Suppressor macrophage treated with lipopolysaccharide for 1 hour (primary cell): Measurements from ENCODE around the gene CA5A.
"Not testable (repeated sequence)": the region's sequence is repeated elsewhere in the genome, so short reads cannot be mapped to it uniquely, and the experiment has no call there.

ENCODE experiments used
- DNase-seq, 3 donors: peaks; one replicate each; pipeline ENCODE4 v3.0.0-alpha.2; 2020 to 2022

Gene CA5A

GRCh38 chr16:87936375-87937230 is at the start of gene CA5A:
Gene CA5A, minus strand, starts transcription at chr16:87936529. Its CDS starts 79 bp downstream, at chr16:87936450.
- no peak for DNase-seq

DNA sequence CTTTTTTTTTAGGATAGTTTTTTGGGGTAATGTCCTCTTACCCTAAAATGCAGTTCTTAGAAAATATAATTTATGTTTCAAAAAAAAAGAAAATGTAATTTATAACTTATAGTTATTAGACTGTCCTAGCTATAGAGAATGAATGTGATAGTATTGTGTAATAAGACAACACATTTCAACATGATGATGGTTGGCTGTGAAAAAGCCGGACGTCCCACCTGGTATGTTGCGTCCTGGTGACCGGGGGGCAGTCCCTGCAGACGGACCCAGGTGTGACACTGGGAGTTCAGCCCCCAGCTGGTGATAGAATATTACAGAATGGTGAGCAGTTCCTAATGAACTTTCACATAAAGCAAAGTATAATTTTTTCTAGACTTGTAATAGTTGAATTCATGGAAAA is 49.2 kb upstream of the CA5A start:
- not testable (repeated sequence) for DNase-seq

GRCh38 chr16:87984632-87985267 is 48.4 kb upstream of the CA5A start:
- peak in 1 of 3 donors; percentile 13 for DNase-seq

DNA sequence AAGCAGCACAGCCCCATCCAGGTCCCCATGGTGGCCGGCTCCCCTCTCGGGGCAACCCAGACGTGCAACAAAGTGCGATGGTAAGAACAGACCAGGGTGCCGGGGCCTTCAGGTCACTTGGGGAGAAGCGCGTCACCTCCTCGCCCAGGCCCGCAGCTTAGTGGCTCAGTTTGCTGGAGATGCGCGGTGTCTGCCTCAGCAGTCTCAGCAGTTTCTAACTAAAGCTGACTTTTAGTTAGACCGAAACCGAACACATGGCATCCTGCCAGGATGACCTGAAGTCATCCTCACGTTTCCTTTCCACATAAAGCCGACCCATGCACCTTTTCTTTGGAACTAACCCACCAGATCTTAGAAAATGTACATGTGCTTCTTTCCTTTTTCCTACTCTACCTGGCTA is 47.9 kb upstream of the CA5A start:
- DNase-seq: not testable (repeated sequence)

- DNase-seq: peak; percentile 81 to 93 (median 85)
Observed at GRCh38 chr16:87983737-87984097, 47.4 kb upstream of the CA5A start.

DNA sequence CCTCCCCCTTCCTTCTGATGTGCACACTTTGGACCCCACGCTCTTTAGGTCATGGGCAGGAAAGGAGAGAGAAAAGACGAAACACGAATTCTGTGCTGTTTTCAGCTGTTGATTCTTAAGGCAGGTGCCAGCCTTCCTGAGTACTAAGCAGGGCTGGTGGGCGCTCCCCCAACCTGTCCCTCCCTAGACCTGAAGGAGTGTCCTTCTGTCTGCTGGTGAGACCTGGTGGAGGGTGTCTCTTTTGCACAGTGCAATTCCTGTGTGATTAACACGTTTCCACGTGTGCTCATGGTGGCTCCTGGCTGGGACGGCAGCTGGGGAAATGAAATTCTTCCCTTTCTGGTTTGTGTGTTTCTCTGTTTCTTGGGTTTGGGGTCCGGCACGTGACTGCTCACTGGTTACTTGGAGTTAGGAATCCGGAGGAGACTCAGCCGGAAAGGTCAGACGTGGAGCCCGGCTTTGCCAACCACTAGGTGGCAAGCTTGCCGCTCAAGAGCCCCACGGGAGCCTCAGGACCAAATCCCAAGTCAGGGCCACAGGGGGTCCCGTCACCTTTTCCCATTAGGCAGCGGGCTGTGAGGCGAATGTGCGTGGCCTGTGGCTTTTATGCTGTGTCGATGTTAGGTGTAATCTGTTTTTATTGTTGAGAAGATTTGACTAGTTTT is 46.9 kb upstream of the CA5A start:
- DNase-seq: not testable (repeated sequence)

DNA sequence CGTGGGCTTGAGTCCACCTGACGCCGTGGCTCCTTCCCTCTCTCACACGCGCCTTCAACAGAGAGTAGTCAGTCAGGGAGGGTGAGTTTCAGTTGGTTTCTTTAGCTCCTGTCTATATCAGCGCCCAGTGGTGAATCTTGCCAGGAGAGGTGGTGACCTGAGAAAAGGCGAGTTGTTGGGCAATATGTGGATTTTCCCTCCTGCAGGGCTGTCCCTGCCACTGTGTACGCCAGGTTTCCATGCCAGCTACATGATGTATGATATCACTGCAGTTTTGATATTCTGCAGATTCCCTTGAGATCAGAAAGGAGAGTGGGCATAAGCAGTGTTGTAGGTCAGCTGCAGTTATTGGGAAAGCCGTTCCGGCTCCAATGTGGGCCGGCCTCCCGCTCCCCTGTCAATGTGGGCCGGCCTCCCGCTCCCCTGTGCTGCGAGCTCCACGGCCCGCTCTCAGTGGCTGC is 46.3 kb upstream of the CA5A start:
- no peak for DNase-seq

DNA sequence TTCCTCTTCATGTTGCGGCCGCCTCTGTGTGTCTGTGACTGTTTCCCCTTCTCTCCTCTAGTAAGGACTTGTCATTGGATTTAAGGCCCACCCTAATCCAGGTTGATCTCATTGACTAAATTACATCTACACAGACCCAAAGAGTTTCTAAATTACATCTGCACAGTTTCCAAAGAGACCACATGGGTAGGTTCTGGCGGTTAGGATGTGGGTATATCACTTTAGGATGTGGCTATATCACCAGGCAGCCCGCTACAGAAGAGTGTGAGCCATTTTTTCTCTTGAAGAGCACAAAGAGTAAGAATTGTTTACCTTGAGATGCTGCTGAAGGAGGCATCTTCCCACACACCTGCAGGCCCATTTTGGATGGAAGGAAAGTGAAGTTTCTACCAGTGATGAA is 45.0 kb upstream of the CA5A start:
- DNase-seq: not testable (repeated sequence)

GRCh38 chr16:87979911-87980630 is 43.7 kb upstream of the CA5A start:
- DNase-seq: not testable (repeated sequence)

DNA sequence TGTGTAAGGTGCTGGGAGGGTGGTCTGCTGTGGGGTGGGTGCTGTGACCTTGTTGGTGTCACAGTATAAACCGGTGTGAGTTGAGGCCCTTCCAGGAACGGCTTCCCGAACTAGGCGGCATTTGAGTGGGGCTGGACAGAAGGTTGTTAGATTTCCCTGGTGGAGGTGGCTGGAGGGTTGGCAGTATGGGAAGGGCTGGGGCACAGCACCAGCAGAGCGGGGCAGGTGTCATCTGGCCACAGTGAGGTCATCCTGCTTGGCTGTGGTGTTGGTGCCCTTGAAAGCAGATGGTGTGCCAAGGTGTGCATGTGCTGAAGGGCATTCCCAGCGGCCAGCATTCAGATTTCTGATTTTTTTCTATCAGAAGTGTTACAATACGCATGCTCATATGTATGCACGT is 43.0 kb upstream of the CA5A start:
- DNase-seq: no peak

DNA sequence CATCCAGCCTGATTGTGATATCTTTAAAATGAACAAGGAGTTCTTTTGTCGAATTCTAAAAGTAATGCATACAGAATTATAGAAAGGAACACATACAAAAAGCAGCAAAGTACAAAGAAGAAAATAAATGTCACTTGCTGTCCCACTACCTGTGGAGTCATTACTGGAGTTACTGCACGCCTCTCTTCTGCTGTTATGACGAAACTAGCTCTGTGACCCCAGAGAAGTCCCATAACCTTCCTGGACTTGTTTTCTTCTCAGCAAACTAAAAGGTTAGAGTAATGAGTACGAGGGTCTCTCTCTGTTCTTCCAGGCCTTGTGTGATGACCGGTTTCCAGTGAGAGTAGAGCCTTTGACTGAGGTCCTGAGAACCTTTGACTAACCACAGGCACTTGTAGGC is 41.8 kb upstream of the CA5A start:
- no peak for DNase-seq

GRCh38 chr16:87976665-87977064 is 40.3 kb upstream of the CA5A start:
- DNase-seq: peak in 1 of 3 donors; percentile 30

- peak; percentile 54 to 74 (median 57) for DNase-seq
Observed at GRCh38 chr16:87974178-87974577, 37.8 kb upstream of the CA5A start.

- no peak for DNase-seq
Observed at GRCh38 chr16:87973717-87974116, 37.4 kb upstream of the CA5A start.

GRCh38 chr16:87971933-87972332 is 35.6 kb upstream of the CA5A start:
- no peak for DNase-seq

GRCh38 chr16:87970186-87970585 is 33.9 kb upstream of the CA5A start:
- DNase-seq: no peak

- no peak for DNase-seq
Observed at GRCh38 chr16:87968541-87968940, 32.2 kb upstream of the CA5A start.

DNA sequence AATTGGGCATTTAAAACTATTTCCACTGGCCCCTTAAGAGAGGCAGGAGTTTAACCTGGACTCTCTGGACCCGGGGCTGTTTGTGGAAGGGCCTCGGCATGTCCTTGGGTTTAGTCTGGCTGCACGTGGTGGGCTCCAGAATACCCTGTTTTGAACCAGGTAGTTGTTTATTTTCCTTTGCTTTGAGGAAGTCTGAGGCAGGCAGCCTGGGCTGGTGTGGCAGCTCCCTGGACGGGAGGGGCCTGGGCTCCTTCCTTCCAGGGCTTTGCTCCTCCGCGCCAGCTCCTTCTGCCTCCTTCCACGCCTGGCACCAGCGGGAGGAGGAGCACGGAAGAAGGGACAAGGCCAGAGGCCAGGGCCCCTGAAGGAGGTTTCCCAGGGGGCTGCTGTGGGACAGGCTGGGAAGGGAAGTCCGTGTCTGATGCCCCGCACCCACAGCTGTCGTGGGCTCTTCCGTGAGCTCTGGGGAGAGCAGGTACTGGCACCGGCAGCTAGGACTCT is 30.4 kb upstream of the CA5A start:
- DNase-seq: peak in 1 of 3 donors; percentile 51

DNA sequence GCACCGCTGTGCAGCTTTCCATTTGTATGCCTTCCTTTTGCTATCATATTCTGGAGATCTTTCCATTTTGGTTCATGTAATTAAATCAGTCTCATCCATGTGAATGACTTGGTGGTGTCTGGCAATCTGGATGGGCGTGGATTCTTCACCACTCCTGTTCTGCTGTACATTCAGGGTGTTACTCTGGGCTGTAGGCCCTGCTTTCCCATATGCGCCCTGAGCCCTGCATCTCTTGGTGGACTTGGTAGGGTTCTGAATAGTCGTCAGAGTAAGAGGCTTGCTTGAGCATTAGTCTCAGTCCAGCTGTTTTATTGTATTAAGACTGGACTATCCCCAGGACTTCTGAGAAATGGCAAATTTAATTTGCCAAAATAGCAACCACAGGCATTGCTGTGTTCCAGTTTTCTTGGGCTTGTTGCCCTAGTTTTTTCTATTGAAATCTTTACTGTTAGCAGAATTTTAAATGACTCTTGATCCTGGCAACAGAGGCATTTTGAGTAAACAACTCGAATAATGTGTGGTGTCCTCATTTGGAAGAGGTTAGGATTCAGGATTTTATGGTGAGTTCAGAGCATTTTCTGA is 29.8 kb upstream of the CA5A start:
- DNase-seq: no peak

DNA sequence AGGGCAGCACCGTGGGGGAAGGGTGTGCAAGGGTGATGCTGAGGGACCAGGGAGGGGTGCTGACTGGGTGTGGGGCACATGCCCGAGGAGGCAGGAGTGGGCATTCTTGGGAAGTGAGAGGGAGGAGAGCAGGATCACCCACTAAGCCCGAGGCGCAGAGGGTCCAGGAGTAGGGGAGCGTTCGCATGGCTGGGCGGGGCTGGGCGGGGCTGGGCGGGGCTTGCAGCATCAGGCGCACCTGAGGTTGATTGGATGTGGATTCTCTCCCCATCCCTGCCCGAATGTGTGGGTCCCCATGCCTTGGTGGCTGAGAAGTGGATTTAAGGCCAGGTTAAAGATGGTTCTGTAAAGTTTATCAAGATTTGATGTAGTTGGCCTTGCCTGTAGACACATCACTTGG is 29.1 kb upstream of the CA5A start:
- no peak for DNase-seq

GRCh38 chr16:87964049-87964659 is 27.8 kb upstream of the CA5A start:
- DNase-seq: no peak

- peak; percentile 89 to 94 (median 92) for DNase-seq
Observed at GRCh38 chr16:87963400-87963799, 27.1 kb upstream of the CA5A start.
